WTC11 (cell line): ENCODE measurements around the gene STK32B.

ENCODE experiments used
- CREM ChIP-seq: sonication (generic); formaldehyde crosslinking; IDR thresholded peaks from 2 replicates; pipeline ENCODE4 v1.8.1; 2022; ENCODE audit warnings: mild to moderate bottlenecking, missing genetic modification reagents, moderate library complexity
- GABPB1 ChIP-seq: sonication (generic); formaldehyde crosslinking; IDR thresholded peaks from 2 replicates; pipeline ENCODE4 v1.8.1; 2023; ENCODE audit warnings: mild to moderate bottlenecking, missing genetic modification reagents
- NFYB ChIP-seq: sonication (generic); formaldehyde crosslinking; conservative IDR thresholded peaks from 2 replicates; pipeline ENCODE4 v1.8.0; 2022; ENCODE audit warnings: low read depth, missing genetic modification reagents
- TF ChIP-seq, protein P1 (sequence below): fragments of 200-600 bp; IDR thresholded peaks from 2 replicates; pipeline ENCODE4 v1.8.0; 2022; ENCODE audit warnings: antibody characterized with exemption
- TF ChIP-seq, protein P2 (sequence below): sonication (generic); formaldehyde crosslinking; IDR thresholded peaks from 2 replicates; pipeline ENCODE4 v1.8.0; 2022; ENCODE audit warnings: mild to moderate bottlenecking, missing genetic modification reagents
- TF ChIP-seq, protein P3 (sequence below): sonication (generic); formaldehyde crosslinking; IDR thresholded peaks from 2 replicates; pipeline ENCODE4 v1.8.0; 2022; ENCODE audit warnings: mild to moderate bottlenecking, missing genetic modification reagents

DNA sequence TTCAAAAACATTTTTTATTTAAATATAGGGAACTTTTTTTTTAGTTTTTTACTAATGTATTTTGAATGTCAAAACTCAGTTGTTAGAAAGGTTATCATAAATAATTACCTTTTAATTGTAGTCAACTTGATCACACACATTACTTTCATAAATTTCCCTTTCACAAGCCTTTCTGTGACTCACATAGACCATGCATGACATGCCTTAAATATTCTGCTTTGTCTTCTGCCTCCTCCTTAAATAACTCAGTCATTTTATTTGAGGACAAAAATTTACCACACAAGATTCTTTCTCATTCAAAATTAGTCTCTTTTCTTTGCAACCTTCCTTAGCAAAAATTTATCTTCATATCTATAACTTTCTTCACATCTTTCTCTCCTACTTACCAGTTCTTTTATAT is 437.1 kb downstream of the STK32B start:
- TF ChIP-seq NFYB (CRISPR knock-in tag) (no peak), GABPB1 (CRISPR knock-in tag) (no peak), CREM (CRISPR knock-in tag) (no peak)
- TF ChIP-seq, protein P1, sequence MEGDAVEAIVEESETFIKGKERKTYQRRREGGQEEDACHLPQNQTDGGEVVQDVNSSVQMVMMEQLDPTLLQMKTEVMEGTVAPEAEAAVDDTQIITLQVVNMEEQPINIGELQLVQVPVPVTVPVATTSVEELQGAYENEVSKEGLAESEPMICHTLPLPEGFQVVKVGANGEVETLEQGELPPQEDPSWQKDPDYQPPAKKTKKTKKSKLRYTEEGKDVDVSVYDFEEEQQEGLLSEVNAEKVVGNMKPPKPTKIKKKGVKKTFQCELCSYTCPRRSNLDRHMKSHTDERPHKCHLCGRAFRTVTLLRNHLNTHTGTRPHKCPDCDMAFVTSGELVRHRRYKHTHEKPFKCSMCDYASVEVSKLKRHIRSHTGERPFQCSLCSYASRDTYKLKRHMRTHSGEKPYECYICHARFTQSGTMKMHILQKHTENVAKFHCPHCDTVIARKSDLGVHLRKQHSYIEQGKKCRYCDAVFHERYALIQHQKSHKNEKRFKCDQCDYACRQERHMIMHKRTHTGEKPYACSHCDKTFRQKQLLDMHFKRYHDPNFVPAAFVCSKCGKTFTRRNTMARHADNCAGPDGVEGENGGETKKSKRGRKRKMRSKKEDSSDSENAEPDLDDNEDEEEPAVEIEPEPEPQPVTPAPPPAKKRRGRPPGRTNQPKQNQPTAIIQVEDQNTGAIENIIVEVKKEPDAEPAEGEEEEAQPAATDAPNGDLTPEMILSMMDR: no peak
- TF ChIP-seq, protein P2, sequence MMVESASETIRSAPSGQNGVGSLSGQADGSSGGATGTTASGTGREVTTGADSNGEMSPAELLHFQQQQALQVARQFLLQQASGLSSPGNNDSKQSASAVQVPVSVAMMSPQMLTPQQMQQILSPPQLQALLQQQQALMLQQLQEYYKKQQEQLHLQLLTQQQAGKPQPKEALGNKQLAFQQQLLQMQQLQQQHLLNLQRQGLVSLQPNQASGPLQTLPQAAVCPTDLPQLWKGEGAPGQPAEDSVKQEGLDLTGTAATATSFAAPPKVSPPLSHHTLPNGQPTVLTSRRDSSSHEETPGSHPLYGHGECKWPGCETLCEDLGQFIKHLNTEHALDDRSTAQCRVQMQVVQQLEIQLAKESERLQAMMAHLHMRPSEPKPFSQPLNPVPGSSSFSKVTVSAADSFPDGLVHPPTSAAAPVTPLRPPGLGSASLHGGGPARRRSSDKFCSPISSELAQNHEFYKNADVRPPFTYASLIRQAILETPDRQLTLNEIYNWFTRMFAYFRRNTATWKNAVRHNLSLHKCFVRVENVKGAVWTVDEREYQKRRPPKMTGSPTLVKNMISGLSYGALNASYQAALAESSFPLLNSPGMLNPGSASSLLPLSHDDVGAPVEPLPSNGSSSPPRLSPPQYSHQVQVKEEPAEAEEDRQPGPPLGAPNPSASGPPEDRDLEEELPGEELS (CRISPR knock-in tag): no peak
- TF ChIP-seq, protein P3, sequence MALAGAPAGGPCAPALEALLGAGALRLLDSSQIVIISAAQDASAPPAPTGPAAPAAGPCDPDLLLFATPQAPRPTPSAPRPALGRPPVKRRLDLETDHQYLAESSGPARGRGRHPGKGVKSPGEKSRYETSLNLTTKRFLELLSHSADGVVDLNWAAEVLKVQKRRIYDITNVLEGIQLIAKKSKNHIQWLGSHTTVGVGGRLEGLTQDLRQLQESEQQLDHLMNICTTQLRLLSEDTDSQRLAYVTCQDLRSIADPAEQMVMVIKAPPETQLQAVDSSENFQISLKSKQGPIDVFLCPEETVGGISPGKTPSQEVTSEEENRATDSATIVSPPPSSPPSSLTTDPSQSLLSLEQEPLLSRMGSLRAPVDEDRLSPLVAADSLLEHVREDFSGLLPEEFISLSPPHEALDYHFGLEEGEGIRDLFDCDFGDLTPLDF: no peak
